Activated naive CD4-positive, alpha-beta T cell treated with anti-CD3 and anti-CD28 coated beads, Interleukin-2, amount 50 U/mL, for 72 hours (primary cell): ENCODE results near the gene UBE2G2. TPM values are rescaled to one million over a fixed set of nuclear protein-coding genes. Genes with fewer than 3 reads are reported as not detected.

Source experiments
- ATAC-seq, 2 donors: fragments of 150-1000 bp; cut with Tn5 transposase; 2 replicates each; pipeline ENCODE4 v1.10.0; 2021; ENCODE audit warnings: mild to moderate bottlenecking in 2 of 2, moderate library complexity in 2 of 2
- DNase-seq, 2 donors: peaks; one replicate each; pipeline ENCODE4 v3.0.0; 2021 to 2022; ENCODE audit warnings: low spot score in 2 of 2
- H3K27ac Mint-ChIP-seq, 2 donors: one replicate each; pipeline ENCODE4 v1.8.0; 2022; ENCODE audit warnings: mild to moderate bottlenecking in 2 of 2, mixed read lengths in 2 of 2
- H3K36me3 Mint-ChIP-seq, 2 donors: one replicate each; pipeline ENCODE4 v1.8.0; 2022; ENCODE audit warnings: mixed read lengths in 2 of 2
- H3K9me3 Mint-ChIP-seq, 2 donors: one replicate each; pipeline ENCODE4 v1.8.0; 2022; ENCODE audit warnings: mixed read lengths in 2 of 2
- total RNA-seq, 2 donors: library from RNA; stranded (reverse); gene quantifications; one replicate each; pipeline ENCODE4 v1.2.3, GENCODE V29; 2022

UBE2G2 gene
- total RNA-seq, 2 donors from 2014 or later, result 114 to 126 TPM

GRCh38 chr21:44735821-44736220 lies 65.8 kb downstream of the UBE2G2 start:
- DNase-seq (no peak), ATAC-seq (no peak)
- no peak overlapping the region for H3K27ac Mint-ChIP-seq
- H3K36me3 Mint-ChIP-seq, result no peaks in the 10 kb centered on the region
- peaks cover 0 to 3% of the 10 kb centered on the region in 2 donors for H3K9me3 Mint-ChIP-seq

DNA sequence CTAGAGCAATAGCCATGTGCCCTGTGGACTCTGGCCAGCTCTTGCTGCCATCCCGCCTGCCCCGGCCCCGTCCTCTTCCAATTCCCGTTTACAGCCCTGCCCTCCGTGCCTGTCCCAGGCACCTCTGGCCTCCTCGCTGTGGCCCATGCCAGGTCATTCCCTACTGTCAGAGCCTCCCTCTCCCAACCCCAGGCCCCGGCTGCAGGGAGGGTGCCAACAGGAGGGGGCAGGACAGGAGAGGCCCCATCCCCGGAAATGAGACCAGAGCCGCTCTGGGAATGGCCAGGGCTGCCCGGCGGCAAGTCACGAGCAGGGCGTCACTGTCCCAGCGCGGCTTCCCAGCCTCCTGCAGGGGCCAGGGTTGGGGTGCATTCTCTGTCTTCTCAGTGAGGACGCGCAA lies 66.8 kb downstream of the UBE2G2 start:
- DNase-seq (no peak), ATAC-seq (no peak)
- Mint-ChIP-seq H3K36me3 (no peaks in the 10 kb centered on the region), H3K27ac (no peak overlapping the region), H3K9me3 (peaks cover 0 to 3% of the 10 kb centered on the region in 2 donors)

DNA sequence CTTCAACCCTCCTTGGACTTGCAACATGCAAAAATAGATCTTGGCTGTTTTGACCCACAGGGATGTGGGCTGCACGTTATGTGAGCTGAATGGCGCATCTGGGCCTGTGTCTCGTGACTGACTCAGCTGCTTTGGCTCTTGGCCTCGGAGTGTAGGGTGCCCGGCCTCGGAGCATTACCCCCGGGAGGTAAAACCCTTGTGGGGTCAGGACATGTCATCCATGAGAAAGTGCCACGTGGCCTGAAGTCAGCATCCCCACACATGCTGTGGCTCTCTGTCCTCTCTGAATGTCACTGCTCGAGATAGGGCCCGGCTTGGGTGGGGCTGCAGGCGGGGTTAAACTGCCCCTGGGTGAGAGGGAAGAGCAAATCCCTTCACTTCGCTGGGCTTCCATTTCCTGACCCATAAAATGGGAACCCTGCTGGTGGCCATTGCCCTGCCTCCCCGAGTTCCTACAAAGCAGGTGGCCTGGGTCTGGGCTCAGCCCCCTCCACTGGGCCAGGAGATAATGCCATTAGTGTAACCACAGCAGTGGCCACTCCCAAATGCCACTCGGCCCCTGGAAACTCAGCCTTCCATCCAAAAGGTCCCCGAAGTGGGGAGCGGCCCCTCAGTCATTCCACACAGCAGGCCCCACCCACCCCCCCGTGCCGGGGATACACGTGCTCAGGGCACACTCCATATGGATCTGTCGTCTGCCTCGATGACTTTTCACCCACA lies 67.4 kb downstream of the UBE2G2 start:
- ATAC-seq (no peak), DNase-seq (no peak)
- H3K9me3 Mint-ChIP-seq, result peaks cover 0 to 3% of the 10 kb centered on the region in 2 donors
- no peak overlapping the region for H3K27ac Mint-ChIP-seq
- H3K36me3 Mint-ChIP-seq, result no peaks in the 10 kb centered on the region

DNA sequence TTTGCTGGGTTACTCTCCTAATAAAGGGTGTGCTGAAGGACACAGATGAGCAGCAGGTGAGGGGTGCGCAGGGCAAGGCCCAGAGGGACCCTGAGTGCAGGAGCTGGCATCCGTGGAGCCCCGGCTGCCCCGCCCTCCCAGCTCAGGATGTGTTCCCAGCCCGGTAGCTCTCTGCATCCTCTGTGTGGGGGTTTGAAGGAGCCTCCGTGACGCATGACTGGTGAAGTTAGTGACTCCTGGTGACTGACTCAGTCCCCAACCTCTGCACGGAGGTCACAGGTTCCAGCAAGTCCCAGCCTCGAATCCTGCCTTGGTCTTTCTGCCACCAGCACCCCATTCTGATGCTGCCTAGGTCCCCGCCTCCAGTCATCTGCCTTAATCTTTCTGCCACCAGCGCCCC lies 68.7 kb downstream of the UBE2G2 start:
- Mint-ChIP-seq H3K9me3 (no peaks in the 10 kb centered on the region), H3K27ac (no peak overlapping the region), H3K36me3 (no peaks in the 10 kb centered on the region)
- no peak for DNase-seq
- ATAC-seq, result no peak

- Mint-ChIP-seq H3K27ac (no peak overlapping the region), H3K9me3 (no peaks in the 10 kb centered on the region), H3K36me3 (no peaks in the 10 kb centered on the region)
- ATAC-seq (no peak), DNase-seq (no peak)
Measured at GRCh38 chr21:44732263-44732662, 69.4 kb downstream of the UBE2G2 start.

GRCh38 chr21:44730951-44731579 lies 70.6 kb downstream of the UBE2G2 start:
- ATAC-seq (no peak), DNase-seq (no peak)
- Mint-ChIP-seq H3K27ac (no peak overlapping the region), H3K9me3 (no peaks in the 10 kb centered on the region), H3K36me3 (no peaks in the 10 kb centered on the region)

- H3K36me3 Mint-ChIP-seq, result no peaks in the 10 kb centered on the region
- H3K27ac Mint-ChIP-seq, result no peak overlapping the region
- ATAC-seq (no peak), DNase-seq (no peak)
- H3K9me3 Mint-ChIP-seq, result no peaks in the 10 kb centered on the region
Measured at GRCh38 chr21:44730028-44730395, 71.6 kb downstream of the UBE2G2 start.

GRCh38 chr21:44729336-44730027 lies 72.1 kb downstream of the UBE2G2 start:
- Mint-ChIP-seq H3K27ac (no peak overlapping the region), H3K36me3 (no peaks in the 10 kb centered on the region), H3K9me3 (no peaks in the 10 kb centered on the region)
- no peak for DNase-seq
- ATAC-seq, result no peak

- no peak overlapping the region for H3K27ac Mint-ChIP-seq
- ATAC-seq (no peak), DNase-seq (no peak)
- no peaks in the 10 kb centered on the region for H3K36me3 Mint-ChIP-seq
- H3K9me3 Mint-ChIP-seq, result no peaks in the 10 kb centered on the region
Measured at GRCh38 chr21:44728716-44729115, 72.9 kb downstream of the UBE2G2 start.

DNA sequence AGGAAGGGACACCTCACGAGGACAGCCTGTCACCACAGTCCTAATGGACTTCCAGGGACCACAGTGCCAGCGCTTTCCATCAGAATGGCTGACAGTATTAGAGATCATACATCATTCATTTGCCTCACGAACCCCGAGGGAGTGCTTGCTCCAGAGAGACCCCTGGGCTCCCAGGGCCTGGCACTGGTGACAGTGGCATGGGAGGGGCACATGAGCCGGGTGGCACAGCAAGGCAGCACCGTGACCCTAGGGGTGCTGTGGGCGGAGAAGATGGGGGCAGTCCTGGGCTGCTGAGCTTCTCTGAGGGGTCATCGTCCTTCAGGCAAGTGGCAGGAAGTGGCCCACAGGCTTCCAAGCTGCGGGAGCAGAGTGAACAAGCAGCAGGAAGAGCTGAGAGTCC lies 73.9 kb downstream of the UBE2G2 start:
- H3K27ac Mint-ChIP-seq, result peak overlapping the region in 1 of 2 donors; percentile 4
- no peak for ATAC-seq
- H3K36me3 Mint-ChIP-seq, result peaks cover 0 to 3% of the 10 kb centered on the region in 2 donors
- no peak for DNase-seq
- no peaks in the 10 kb centered on the region for H3K9me3 Mint-ChIP-seq

- ATAC-seq (no peak), DNase-seq (no peak)
- Mint-ChIP-seq H3K36me3 (peaks cover 0 to 6% of the 10 kb centered on the region in 2 donors), H3K27ac (no peak overlapping the region), H3K9me3 (no peaks in the 10 kb centered on the region)
Measured at GRCh38 chr21:44727321-44727720, 74.3 kb downstream of the UBE2G2 start.

- ATAC-seq (no peak), DNase-seq (no peak)
- Mint-ChIP-seq H3K36me3 (peaks cover 0 to 6% of the 10 kb centered on the region in 2 donors), H3K27ac (no peak overlapping the region), H3K9me3 (no peaks in the 10 kb centered on the region)
Measured at GRCh38 chr21:44726826-44727225, 74.8 kb downstream of the UBE2G2 start.

DNA sequence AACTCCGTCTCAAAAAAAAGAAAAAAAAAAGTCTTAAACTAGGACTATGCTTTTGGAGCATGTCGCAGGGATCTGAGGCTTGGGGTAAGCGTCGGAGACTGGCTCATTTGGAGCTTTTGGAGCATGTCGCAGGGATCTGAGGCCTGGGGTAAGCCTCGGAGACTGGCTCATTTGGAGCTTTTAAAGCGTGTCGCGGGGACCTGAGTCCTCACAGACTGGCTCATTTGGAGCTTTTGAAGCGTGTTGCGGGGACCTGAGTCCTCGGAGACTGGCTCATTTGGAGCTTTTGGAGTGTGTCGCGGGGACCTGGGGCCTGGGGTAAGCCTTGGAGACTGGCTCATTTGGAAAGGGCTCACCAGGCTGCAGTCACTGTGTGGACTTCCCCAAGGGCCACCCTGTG lies 76.7 kb downstream of the UBE2G2 start:
- Mint-ChIP-seq H3K27ac (no peak overlapping the region), H3K9me3 (no peaks in the 10 kb centered on the region), H3K36me3 (peaks cover 0 to 6% of the 10 kb centered on the region in 2 donors)
- DNase-seq (no peak), ATAC-seq (no peak)

DNA sequence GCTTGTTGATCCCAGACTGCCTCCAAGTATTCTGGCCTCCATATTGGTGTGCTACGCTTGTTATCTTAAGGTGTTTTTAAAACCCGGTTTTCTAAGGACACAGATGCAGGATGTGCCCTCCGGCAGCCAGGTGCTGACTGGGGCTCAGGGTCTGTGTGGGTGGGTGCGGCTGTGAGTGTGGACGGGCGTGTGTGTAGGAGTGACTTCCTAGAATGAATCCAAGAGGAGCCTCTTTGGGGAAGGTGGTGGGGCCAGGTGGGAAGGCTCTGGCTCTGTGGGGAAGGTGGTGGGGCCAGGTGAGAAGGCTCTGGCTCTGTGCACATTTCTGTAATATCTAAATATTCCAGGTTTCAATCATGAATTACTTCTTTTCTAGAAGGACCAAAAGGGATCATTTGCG lies 77.4 kb downstream of the UBE2G2 start:
- DNase-seq, result no peak
- no peaks in the 10 kb centered on the region for H3K9me3 Mint-ChIP-seq
- ATAC-seq, result no peak
- no peak overlapping the region for H3K27ac Mint-ChIP-seq
- H3K36me3 Mint-ChIP-seq, result peaks cover 0 to 6% of the 10 kb centered on the region in 2 donors

- no peaks in the 10 kb centered on the region for H3K9me3 Mint-ChIP-seq
- no peak overlapping the region for H3K27ac Mint-ChIP-seq
- H3K36me3 Mint-ChIP-seq, result peaks cover 0 to 6% of the 10 kb centered on the region in 2 donors
- peak in 1 of 2 donors; percentile 34 for ATAC-seq
- no peak for DNase-seq
Measured at GRCh38 chr21:44723177-44724131, 78.2 kb downstream of the UBE2G2 start.

GRCh38 chr21:44722731-44723130 lies 78.9 kb downstream of the UBE2G2 start:
- DNase-seq, result no peak
- Mint-ChIP-seq H3K27ac (no peak overlapping the region), H3K9me3 (no peaks in the 10 kb centered on the region), H3K36me3 (peaks cover 0 to 6% of the 10 kb centered on the region in 2 donors)
- ATAC-seq, result no peak

- H3K9me3 Mint-ChIP-seq, result no peaks in the 10 kb centered on the region
- DNase-seq (no peak), ATAC-seq (no peak)
- no peak overlapping the region for H3K27ac Mint-ChIP-seq
- peaks cover 0 to 6% of the 10 kb centered on the region in 2 donors for H3K36me3 Mint-ChIP-seq
Measured at GRCh38 chr21:44720170-44720569, 81.5 kb downstream of the UBE2G2 start.
